Iris pigment epithelial cell (primary cell): ENCODE results near the gene RECQL5.

ENCODE experiments used
- DNase-seq: peaks from one replicate; pipeline ENCODE4 v3.0.0-alpha.2; 2011; ENCODE audit warnings: low read depth

The RECQL5 gene

GRCh38 chr17:75688209-75688825 is 21.4 kb upstream of the RECQL5 start:
- DNase-seq = peak; percentile 94

GRCh38 chr17:75685499-75685898 is 18.5 kb upstream of the RECQL5 start:
- peak; percentile 46 for DNase-seq

- DNase-seq = peak; percentile 80
Observed at GRCh38 chr17:75684924-75685323, 18.0 kb upstream of the RECQL5 start.

- peak; percentile 52 for DNase-seq
Observed at GRCh38 chr17:75684249-75684648, 17.3 kb upstream of the RECQL5 start.

- DNase-seq = peak; percentile 82
Observed at GRCh38 chr17:75683583-75683982, 16.6 kb upstream of the RECQL5 start.

GRCh38 chr17:75681289-75681688 is 14.3 kb upstream of the RECQL5 start:
- peak; percentile 77 for DNase-seq

GRCh38 chr17:75680431-75680830 is 13.5 kb upstream of the RECQL5 start:
- DNase-seq = no peak

- DNase-seq = peak; percentile 40
Observed at GRCh38 chr17:75679706-75680211, 12.8 kb upstream of the RECQL5 start.

- DNase-seq = no peak
Observed at GRCh38 chr17:75676461-75676860, 9.5 kb upstream of the RECQL5 start.

GRCh38 chr17:75673487-75673886 is 6.5 kb upstream of the RECQL5 start:
- DNase-seq = no peak

- no peak for DNase-seq
Observed at GRCh38 chr17:75672011-75672410, 5.1 kb upstream of the RECQL5 start.

- no peak for DNase-seq
Observed at GRCh38 chr17:75670868-75671267, 3.9 kb upstream of the RECQL5 start.

- DNase-seq = no peak
Observed at GRCh38 chr17:75668489-75668888, 1.5 kb upstream of the RECQL5 start.

- DNase-seq = no peak
Observed at GRCh38 chr17:75667825-75668224, 871 bp upstream of the RECQL5 start.

GRCh38 chr17:75665981-75666380 is 973 bp downstream of the RECQL5 start:
- no peak for DNase-seq

GRCh38 chr17:75664099-75664549 is 2.8 kb downstream of the RECQL5 start:
- no peak for DNase-seq

GRCh38 chr17:75662511-75662910 is 4.4 kb downstream of the RECQL5 start:
- no peak for DNase-seq

GRCh38 chr17:75661531-75661930 is 5.4 kb downstream of the RECQL5 start:
- no peak for DNase-seq

- no peak for DNase-seq
Observed at GRCh38 chr17:75658237-75658636, 8.7 kb downstream of the RECQL5 start.

- DNase-seq = no peak
Observed at GRCh38 chr17:75654176-75654575, 12.8 kb downstream of the RECQL5 start.

- peak; percentile 28 for DNase-seq
Observed at GRCh38 chr17:75652934-75653549, 13.9 kb downstream of the RECQL5 start.

GRCh38 chr17:75652341-75652740 is 14.6 kb downstream of the RECQL5 start:
- no peak for DNase-seq

- DNase-seq = no peak
Observed at GRCh38 chr17:75650874-75651273, 16.1 kb downstream of the RECQL5 start.

- DNase-seq = no peak
Observed at GRCh38 chr17:75649687-75650086, 17.3 kb downstream of the RECQL5 start.
